GM12801 (cell line): ENCODE results near the gene FEM1B.

Experiments
- CTCF ChIP-seq: IDR thresholded peaks from one replicate; pipeline ENCODE4 v1.5.1; 2011; ENCODE audit warnings: control low read depth; ENCODE audit not compliant: insufficient read length; ENCODE audit errors: extremely low read depth

Gene FEM1B

GRCh38 chr15:68277603-68278344 lies at the start of gene FEM1B:
Gene FEM1B, plus strand, starts transcription at chr15:68277745. Its CDS starts 673 bp downstream, at chr15:68278418.
- TF ChIP-seq CTCF, result no peak

- TF ChIP-seq CTCF, result no peak
Measured at GRCh38 chr15:68228143-68228970, 49.2 kb upstream of the FEM1B start.

- no peak for TF ChIP-seq CTCF
Measured at GRCh38 chr15:68228971-68229385, 48.6 kb upstream of the FEM1B start.

- TF ChIP-seq CTCF, result no peak
Measured at GRCh38 chr15:68229386-68230156, 48.0 kb upstream of the FEM1B start, which contains the start of gene CLN6. Gene CLN6, minus strand, starts transcription at chr15:68229728. Its CDS starts 144 bp downstream, at chr15:68229584.

GRCh38 chr15:68230157-68231100 lies 47.1 kb upstream of the FEM1B start:
- no peak for TF ChIP-seq CTCF

- TF ChIP-seq CTCF, result no peak
Measured at GRCh38 chr15:68231102-68231818, 46.3 kb upstream of the FEM1B start.
